ENCODE measurements around the gene HERPUD1.

GRCh38 chr16:56911771-56912571 is 20.0 kb upstream of the HERPUD1 start:
- TF ChIP-seq CTCF (IDR thresholded peaks at IDR 0.05) (no peak), POLR2A (IDR thresholded peaks at IDR 0.05) (no peak)

All from uterus (tissue), 2 donors.